GM06990 (cell line): ENCODE data around the gene ADAM22.

Source experiments
- DNase-seq: peaks from one replicate; pipeline ENCODE4 v3.0.0-alpha.2; 2011; ENCODE audit not compliant: insufficient read length; ENCODE audit errors: extremely low read depth
- H3K27me3 ChIP-seq: replicated peaks from 2 replicates; pipeline ENCODE4 v1.6.0; 2011; ENCODE audit warnings: low read length; ENCODE audit not compliant: control insufficient read depth, insufficient read depth
- H3K36me3 ChIP-seq: 2 replicates; pipeline ENCODE4 v1.5.1; 2011; ENCODE audit warnings: low read length; ENCODE audit not compliant: control insufficient read depth, insufficient read depth
- H3K4me3 ChIP-seq: replicated peaks from 2 replicates; pipeline ENCODE4 v1.5.1; 2011; ENCODE audit warnings: low read depth, mild to moderate bottlenecking, control low read depth, low read length
- TF ChIP-seq, protein P1 (sequence below): IDR thresholded peaks from 2 replicates; pipeline ENCODE4 v1.5.1; 2011; ENCODE audit warnings: low read length, control low read depth, mild to moderate bottlenecking, inconsistent platforms; ENCODE audit not compliant: insufficient read depth, poor library complexity, severe bottlenecking

The ADAM22 gene

GRCh38 chr7:88203401-88203800, 269.4 kb downstream of the ADAM22 start:
- H3K27me3 ChIP-seq = no peaks in the 10 kb centered on the region
- no peak overlapping the region for H3K4me3 ChIP-seq
- DNase-seq = no peak
- TF ChIP-seq, protein P1, sequence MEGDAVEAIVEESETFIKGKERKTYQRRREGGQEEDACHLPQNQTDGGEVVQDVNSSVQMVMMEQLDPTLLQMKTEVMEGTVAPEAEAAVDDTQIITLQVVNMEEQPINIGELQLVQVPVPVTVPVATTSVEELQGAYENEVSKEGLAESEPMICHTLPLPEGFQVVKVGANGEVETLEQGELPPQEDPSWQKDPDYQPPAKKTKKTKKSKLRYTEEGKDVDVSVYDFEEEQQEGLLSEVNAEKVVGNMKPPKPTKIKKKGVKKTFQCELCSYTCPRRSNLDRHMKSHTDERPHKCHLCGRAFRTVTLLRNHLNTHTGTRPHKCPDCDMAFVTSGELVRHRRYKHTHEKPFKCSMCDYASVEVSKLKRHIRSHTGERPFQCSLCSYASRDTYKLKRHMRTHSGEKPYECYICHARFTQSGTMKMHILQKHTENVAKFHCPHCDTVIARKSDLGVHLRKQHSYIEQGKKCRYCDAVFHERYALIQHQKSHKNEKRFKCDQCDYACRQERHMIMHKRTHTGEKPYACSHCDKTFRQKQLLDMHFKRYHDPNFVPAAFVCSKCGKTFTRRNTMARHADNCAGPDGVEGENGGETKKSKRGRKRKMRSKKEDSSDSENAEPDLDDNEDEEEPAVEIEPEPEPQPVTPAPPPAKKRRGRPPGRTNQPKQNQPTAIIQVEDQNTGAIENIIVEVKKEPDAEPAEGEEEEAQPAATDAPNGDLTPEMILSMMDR = no peak
- H3K36me3 ChIP-seq = peaks cover 8% of the 10 kb centered on the region

DNA sequence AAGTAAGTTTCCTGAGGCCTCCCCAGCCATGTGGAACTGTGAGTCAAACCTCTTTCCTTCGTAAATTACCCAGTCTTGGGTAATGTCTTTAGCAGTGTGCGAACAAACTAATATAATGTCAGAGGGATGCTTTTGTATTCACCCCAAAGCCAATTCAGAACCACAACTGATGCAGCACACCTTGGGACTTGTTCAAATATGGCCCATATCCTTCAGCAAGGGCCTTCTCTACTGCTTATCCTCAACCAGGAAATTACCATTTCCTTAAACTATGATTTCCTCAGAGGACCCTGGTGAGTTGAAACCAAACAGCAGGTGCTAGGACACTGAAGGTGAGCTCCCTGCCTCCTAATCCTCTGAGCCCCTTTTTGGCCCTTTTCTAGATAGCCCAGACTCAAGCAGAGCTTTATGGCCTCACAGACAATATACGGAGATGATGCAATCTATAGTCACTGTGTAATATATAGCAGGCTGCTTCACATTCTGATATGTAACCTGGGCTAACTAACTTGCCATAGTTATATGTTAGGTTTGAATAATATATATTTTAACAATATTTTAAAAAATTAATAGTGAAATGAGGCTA, 270.6 kb downstream of the ADAM22 start:
- TF ChIP-seq, protein P1 = no peak
- H3K36me3 ChIP-seq = peaks cover 8% of the 10 kb centered on the region
- no peak overlapping the region for H3K4me3 ChIP-seq
- H3K27me3 ChIP-seq = no peaks in the 10 kb centered on the region
- no peak for DNase-seq

DNA sequence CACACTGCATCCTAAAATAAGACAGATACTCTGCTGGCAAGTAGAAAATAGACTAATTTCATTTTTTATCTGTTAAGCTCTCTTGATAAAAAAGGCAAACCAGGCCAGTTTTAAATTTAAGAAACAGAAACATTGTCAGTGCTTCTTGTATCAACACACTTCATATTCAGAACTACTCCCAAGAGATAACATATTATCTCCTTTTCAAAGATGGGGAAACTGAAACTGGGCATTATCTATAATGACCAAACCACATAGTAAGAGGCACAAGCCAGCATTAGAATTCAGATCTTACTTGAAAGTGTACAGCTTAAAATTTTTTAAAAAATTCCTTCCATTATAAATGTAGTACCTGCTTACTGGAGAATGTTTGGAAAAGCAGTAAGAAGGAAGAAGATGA, 271.1 kb downstream of the ADAM22 start:
- TF ChIP-seq, protein P1 = no peak
- Histone ChIP-seq H3K4me3 (no peak overlapping the region), H3K27me3 (no peaks in the 10 kb centered on the region), H3K36me3 (peaks cover 11% of the 10 kb centered on the region)
- no peak for DNase-seq

GRCh38 chr7:88206254-88206653, 272.2 kb downstream of the ADAM22 start:
- no peaks in the 10 kb centered on the region for H3K27me3 ChIP-seq
- H3K36me3 ChIP-seq = peaks cover 11% of the 10 kb centered on the region
- H3K4me3 ChIP-seq = no peak overlapping the region
- no peak for DNase-seq
- TF ChIP-seq, protein P1 = no peak

DNA sequence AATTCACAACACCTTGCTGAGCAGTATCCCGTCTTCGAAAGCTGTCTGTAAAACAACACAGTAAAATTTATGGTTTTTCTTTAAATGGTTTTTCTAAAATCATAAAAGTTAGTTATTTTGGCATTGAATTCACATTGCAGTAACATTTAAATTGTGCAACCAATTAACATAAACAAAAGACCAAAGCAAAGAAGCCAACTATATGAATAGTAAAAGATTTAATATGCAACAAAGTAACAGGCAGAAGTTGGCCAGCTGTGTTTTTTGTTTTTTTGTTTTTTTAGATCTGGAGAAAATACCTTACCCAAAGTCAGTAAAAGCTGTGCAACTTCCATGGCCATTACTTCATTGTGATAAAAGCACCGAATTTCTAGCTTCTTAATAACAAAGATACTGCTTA, 274.5 kb downstream of the ADAM22 start:
- H3K36me3 ChIP-seq = peaks cover 8% of the 10 kb centered on the region
- TF ChIP-seq, protein P1 = no peak
- H3K27me3 ChIP-seq = no peaks in the 10 kb centered on the region
- H3K4me3 ChIP-seq = no peak overlapping the region
- no peak for DNase-seq

GRCh38 chr7:88212918-88213317, 278.9 kb downstream of the ADAM22 start:
- Histone ChIP-seq H3K36me3 (peaks cover 16% of the 10 kb centered on the region), H3K27me3 (no peaks in the 10 kb centered on the region), H3K4me3 (no peak overlapping the region)
- TF ChIP-seq, protein P1 = no peak
- no peak for DNase-seq
